NCI-H2227 (cell line): ENCODE data around the gene CHD1.
A peak's percentile ranks its signal among the peaks of the same experiment; 100 is the strongest.

Experiments used
- DNase-seq: peaks from one replicate; lab custom pipeline; 2025; ENCODE audit not compliant: unreplicated experiment; lab: John Stamatoyannopoulos, UW

Gene CHD1

DNA sequence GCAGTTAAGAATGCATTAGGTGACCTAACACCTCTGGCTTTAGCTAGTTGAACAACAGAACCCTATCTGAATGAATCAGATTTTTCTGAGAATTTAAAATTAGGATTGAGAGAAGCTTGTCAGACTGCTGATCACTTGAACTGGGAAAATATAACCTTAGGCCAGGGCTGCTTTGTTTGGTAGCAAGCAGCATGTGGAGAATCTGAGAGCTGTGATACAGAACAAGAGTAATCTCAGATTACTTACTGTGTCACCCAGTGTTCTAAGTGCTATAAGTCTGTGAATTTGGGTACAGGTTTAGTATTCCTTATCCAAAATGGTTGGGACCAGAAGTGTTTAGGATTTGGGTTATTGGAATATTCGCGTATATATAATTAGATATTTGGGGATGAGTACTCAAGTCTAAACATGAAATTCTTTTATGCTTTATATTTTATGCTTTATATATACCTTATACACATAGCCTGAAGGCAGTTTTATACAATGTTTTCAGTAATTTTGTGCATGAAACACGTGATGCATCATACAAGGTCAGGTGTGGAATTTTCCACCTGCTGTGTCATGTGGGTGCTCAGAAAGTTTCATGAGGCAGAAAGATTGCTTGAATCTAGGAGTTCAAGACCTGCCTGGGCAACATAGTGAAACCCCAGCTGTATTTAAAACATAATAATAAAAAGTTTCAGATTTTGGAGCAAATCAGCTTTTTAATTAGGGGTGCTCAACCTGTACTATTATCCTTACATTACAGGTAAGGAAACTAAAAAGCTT is 8.3 kb upstream of the CHD1 start:
- no peak for DNase-seq

GRCh38 chr5:98935206-98935605 is 6.4 kb upstream of the CHD1 start:
- no peak for DNase-seq

DNA sequence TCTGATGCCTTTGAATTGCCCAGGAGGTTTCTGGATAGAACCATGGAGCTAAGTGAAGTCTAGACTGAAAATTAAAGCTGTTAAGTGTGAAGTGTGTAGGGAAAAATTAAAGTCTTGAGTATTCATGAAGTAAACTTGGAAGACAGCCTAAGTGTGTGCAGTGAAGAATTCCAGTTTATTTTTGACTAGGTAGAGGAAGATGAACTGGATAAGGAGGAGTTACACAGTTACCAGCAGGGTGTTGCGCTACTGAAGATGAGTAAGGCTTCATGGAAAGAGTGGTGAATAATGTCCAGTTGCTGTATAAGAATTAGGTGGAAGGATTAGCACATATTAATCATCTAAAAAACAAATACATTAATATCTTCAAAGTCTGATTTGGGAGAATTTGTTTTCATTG is 5.7 kb upstream of the CHD1 start:
- no peak for DNase-seq

GRCh38 chr5:98933445-98934072 is 4.8 kb upstream of the CHD1 start:
- DNase-seq = no peak

DNA sequence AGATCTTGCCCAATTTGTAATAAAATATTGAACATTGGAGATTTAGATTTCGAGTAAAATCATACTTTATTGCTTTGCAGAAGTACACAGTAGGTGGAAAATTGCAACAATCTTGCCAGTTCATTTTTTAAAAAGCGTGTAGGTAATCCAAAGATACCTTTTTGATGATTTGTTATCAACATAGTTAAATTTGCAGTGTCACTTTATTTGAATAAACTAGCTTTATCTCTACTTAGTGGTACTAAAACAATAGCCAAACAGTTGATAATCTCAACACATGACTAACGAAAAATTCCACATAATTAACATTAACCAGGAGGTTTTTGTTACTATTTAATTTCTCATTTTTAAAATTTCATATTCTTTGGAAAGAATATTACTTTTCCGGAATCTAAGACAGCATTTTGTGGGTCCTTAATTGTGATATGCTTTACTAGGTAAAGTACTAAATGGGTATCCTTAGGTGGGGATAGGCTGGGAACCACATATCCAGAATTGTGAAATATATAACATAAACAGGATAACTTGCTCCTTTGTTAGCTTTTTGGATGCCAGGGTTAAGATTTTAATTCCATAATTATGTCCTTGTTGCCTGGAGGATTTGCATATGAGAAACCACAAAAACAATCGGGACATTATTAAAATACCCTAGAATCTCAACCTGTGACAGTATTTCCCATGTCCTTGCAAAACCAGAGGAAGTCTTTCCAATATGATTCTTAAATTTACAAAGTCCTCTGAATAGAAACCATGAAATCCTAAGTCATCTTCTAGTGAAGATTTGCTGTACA is 2.4 kb upstream of the CHD1 start:
- no peak for DNase-seq

DNA sequence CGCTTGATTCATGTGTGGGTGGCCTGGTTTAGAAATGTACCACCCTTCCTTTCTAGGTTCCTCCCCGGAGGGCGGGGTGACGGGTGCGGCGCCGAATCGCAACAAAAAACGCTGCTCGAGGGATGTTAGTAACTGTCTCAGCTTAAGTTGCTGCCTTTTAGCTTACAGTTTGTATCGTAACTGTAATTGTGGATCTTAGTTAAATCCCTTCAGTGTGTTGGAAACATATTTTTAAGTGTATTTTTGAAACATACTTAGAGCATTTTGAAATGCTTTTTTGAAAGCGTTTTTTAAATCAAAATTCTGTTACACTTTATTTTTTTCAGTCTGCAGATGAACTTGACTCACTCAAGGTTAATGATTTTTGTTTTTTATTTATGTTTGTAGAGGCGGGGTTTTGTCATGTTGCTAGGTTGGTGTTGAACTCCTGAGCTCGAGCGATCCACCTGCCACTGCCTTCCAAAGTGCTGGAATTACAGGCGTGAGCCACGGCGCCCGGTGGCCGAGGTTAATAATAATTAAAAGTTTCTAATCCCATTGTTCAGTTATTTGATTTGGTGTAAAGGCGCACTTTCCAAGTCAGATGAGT is 997 bp upstream of the CHD1 start:
- DNase-seq = no peak

- DNase-seq = peak; percentile 76
Observed at GRCh38 chr5:98927989-98928872, 576 bp downstream of the CHD1 start.

- peak; percentile 19 for DNase-seq
Observed at GRCh38 chr5:98927242-98927988, 1.4 kb downstream of the CHD1 start.

- DNase-seq = no peak
Observed at GRCh38 chr5:98923966-98924365, 4.8 kb downstream of the CHD1 start.

GRCh38 chr5:98921947-98922505 is 6.8 kb downstream of the CHD1 start:
- no peak for DNase-seq

DNA sequence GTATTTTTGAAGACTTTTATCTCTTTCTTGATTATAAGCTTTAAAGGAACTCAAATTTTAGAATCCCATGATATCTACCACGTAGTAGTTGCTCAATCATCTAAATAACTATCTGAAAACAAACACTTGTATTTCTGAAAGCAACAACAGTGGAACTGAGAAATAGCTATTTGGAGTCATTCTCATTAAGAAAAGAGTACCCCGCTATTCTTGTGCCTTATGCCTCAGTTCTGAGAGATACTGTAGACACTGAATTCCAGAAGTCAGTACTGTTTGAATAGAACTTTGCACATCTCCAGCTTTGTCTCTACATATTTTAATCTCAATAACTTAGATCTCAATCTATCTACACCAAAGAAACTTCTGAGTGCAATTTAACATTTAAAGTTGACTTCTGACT is 11.4 kb downstream of the CHD1 start:
- DNase-seq = no peak

DNA sequence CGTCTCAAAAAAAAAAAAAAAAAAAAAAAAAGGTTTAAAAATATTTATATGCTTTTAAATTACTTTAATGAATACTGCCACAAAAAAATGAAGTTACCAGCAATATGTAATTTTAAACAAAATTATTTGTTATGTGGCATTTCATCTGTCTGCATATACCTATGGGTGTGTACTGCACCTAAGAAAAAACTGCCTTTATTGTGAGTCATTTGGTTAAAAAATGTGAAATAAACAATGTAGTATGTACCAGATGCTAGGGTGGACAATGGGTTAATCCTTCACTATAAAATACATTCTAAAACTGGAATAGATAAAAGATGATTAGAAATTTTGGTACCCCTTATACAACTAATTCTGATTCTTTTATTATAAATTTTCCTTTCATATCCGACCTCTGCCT is 12.3 kb downstream of the CHD1 start:
- DNase-seq = no peak

DNA sequence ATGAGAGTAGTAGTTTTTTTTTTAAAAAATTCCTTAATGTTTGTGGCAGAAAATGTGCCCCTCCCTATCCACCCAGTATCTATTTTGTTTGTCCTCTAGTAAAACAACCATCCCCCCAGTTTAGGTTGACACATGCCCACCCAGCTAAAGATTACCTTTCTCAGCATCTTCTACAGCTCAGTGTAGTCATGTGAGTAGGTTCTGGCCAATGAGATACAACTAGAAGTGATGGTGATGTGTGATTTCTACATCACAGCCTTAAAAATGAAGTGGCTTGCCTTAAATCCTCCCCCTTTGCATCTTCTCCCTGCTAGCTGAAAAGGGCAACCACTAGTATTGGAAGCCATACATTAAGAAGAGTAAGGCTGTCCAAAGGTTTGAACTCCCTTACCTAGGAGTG is 14.9 kb downstream of the CHD1 start:
- DNase-seq = no peak

DNA sequence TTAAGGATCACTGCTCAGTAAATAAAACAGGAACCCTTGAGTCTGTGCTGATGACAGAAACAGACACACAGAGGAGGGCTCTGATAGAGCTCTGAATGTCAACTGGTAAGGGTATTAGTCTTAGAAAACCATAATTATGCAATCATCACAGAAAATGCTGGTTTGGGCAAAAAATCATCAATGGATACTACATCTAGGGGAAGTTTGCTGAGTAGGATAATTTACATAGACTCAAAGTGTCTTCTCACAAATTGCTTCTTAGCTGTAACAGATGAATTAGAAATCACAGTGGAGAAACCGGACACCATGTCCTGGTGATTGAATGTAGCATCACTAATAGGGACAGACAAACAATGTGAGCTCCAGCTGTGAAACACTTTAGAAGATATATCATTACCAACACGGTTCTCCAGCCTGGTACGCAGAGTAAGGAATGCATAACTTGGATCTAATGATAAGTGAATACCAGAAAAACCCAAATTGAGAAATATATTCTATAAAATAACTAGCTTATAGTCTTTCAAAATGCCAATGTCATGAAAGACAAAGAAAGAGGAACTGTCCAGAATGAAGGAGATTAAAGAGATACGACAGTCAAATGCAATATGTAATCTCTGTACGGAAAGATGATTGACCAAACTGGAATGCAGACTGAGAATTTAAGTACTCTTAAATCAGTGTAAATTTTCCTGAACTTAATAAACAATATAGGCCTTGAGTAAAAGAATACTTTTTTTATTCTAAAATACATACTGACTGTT is 17.3 kb downstream of the CHD1 start:
- peak; percentile 39 for DNase-seq

DNA sequence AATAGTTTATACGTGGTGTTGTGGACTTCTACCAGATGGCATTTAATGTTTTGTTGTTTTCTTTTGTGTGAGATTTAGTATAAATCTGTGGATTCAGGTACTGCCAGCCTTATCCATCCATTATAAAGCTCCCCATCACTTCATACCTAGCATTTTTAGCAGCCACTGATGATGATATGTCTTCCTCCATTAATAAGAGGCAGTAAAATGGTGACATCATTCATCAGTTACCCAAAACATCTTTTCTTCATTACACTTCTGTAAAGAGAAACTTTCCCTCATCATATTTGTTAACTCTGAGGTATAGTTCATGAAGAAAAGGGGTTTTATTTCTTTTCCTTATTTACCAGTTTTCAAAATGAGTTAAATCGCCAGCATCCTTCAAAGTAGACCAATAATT is 19.4 kb downstream of the CHD1 start:
- no peak for DNase-seq

DNA sequence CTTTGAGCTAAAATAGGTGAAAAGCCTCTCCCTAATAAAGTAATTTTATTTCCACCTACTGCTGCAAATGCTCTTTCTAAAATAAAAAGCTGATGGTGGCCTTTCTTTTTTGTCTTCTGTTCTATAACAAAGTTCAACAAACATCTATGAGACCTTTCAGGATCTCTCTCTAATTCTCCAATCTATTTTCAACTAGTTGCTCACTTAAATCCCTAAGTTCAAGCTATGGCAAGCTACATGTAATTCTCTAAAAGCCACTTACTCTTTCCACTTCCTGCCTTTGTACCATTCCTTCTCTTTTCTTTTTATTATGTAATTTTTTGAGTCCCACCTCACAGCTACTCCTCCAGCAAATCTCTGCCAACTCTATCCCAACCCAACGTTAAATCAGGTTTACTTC is 20.9 kb downstream of the CHD1 start:
- no peak for DNase-seq

DNA sequence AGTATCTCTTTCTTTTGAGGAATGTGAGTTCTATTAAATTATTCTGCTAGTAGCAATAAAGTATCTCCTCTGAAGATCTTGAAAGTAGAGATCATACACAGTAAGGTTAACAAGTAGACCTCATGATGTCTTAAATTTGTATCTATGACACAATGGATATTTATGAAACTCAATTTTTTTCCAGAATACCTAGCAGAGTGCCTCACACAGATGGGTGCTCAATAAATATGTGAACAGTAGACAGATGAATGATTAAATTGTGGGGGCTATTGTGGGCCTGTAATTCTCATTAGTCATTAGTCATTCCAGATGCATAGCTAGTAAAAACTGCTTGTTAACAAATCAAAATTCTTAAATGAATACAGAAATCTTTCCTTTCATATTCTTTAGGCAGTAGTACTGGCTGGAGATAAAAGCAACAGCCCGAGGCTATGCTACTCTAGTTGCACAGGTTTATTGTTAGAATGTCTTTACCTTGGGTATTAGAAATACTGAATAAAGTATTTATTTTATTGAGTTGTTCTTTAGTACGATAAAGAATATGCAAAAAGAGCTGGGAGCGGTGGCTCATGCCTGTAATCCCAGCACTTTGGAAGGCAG is 22.0 kb downstream of the CHD1 start:
- no peak for DNase-seq

DNA sequence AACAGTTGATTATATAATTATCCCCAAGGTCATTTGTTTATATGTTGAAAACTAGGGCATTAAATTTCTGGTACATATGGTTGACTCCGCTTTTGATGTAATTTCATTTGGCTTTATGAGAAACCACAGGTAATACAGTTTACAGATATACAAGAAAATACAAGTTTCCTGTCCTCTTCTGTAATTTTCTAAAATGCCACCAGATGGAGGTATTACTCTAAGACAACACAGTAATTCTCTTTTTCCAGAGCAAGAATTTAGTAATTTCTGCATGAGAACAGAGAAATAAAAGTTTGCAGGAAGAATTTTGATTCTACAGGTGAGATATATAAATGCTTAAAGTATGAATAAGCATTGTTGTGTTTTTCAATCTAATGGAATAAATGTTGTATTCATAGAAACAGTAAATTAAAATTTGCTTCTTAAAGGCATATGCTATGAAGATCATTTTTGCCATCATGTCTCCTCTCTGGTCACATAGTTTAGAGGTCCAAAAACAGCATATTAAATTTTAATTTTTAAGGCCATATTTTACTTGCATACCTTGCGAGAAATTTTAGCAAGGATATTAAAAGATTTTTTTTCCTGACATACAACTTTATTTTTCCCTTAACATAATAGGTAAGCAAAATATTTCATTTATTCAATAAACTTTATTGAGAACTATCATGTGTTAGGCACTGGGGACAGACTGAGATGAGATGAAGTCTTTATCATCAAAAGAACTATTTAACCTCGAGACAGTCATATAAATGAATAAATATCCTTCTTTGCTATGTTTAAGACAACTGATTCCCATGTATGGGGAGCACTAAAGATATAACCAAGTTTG is 22.7 kb downstream of the CHD1 start:
- peak; percentile 48 for DNase-seq
